ENCODE results near the gene YIF1A. TPM values are rescaled to one million over a fixed set of nuclear protein-coding genes. Genes with fewer than 3 reads are reported as not detected.

The YIF1A gene
- total and polyA plus RNA-seq, 2 donors (not counting 3 experiments of a cell fraction or from before 2014, with no cell fraction given) = 104 to 271 TPM

- CTCF ChIA-PET = interaction anchor here (1.0 to 4.5 kb wide), 2 partner anchors 12 to 87 kb away, joined by 3 to 27 read pairs; no protein-coding TSS in a partner anchor
- POLR2A ChIA-PET = no interaction called here
- no peak overlapping the region for H3K27ac ChIP-seq (ENCODE audit: insufficient read depth, low read depth, low read length)
- no peak for TF ChIP-seq MAX (IDR thresholded peaks at IDR 0.05; ENCODE audit: insufficient read depth, insufficient read length)
- TF ChIP-seq EZH2 (IDR thresholded peaks at IDR 0.05; ENCODE audit: borderline replicate concordance, low read depth, low read length, severe bottlenecking) = no peak
- no peak for TF ChIP-seq FOS (IDR thresholded peaks at IDR 0.05; ENCODE audit: borderline replicate concordance, insufficient read depth, low read length)
- TF ChIP-seq GATA2 (IDR thresholded peaks at IDR 0.05; ENCODE audit: insufficient read depth, insufficient read length, low read depth, low read length) = no peak
- TF ChIP-seq MYC (IDR thresholded peaks at IDR 0.05; ENCODE audit: low read depth, low read length) = no peak
- TF ChIP-seq POLR2AphosphoS5 (IDR thresholded peaks at IDR 0.05; ENCODE audit: insufficient read depth, low read depth, low read length) = no peak
- no peak for TF ChIP-seq POLR2A (IDR thresholded peaks at IDR 0.05; ENCODE audit: low read depth, low read length)
- TF ChIP-seq, protein P1, sequence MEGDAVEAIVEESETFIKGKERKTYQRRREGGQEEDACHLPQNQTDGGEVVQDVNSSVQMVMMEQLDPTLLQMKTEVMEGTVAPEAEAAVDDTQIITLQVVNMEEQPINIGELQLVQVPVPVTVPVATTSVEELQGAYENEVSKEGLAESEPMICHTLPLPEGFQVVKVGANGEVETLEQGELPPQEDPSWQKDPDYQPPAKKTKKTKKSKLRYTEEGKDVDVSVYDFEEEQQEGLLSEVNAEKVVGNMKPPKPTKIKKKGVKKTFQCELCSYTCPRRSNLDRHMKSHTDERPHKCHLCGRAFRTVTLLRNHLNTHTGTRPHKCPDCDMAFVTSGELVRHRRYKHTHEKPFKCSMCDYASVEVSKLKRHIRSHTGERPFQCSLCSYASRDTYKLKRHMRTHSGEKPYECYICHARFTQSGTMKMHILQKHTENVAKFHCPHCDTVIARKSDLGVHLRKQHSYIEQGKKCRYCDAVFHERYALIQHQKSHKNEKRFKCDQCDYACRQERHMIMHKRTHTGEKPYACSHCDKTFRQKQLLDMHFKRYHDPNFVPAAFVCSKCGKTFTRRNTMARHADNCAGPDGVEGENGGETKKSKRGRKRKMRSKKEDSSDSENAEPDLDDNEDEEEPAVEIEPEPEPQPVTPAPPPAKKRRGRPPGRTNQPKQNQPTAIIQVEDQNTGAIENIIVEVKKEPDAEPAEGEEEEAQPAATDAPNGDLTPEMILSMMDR (IDR thresholded peaks at IDR 0.05; ENCODE audit: extremely low read depth in 1 of 2, insufficient read depth in 1 of 2, low read depth in 1 of 2, low read length in 2 of 2) = no peak
- no peak for TF ChIP-seq JUN (IDR thresholded peaks at IDR 0.05; ENCODE audit: borderline replicate concordance, insufficient read depth, insufficient read length, low read depth)
- H3K9me1 ChIP-seq (replicated peaks; ENCODE audit: control insufficient read depth, extremely low read depth, insufficient read depth, low read length) = no peaks in the 10 kb centered on the region
- no TSS peak for BruUV-seq (replicated peaks)
- no peak overlapping the region for H3K4me3 ChIP-seq (replicated peaks in 1 of 3; ENCODE audit: insufficient read depth in 1 of 3, low read depth in 1 of 3, low read length in 3 of 3)
- H3K9ac ChIP-seq (replicated peaks; ENCODE audit: extremely low read depth, insufficient read depth, low read length) = no peak overlapping the region
- no peaks in the 10 kb centered on the region for H3K36me3 ChIP-seq (ENCODE audit: control insufficient read depth in 2 of 2, extremely low read depth in 1 of 2, insufficient read depth in 2 of 2, low read length in 2 of 2)
- no peaks in the 10 kb centered on the region for H3K4me1 ChIP-seq (ENCODE audit: control insufficient read depth, extremely low read depth, insufficient read depth, low read length)
- FAIRE-seq (no peak), DNase-seq (ENCODE audit: low read depth, low spot score) (no peak)
- no peaks in the 10 kb centered on the region for H3K9me3 ChIP-seq (replicated peaks; ENCODE audit: control insufficient read depth, insufficient read depth, low read length)
- intact Hi-C loops (cut with micrococcal nuclease) (no loop called here), dilution Hi-C loops (cut with MboI; ENCODE audit: extremely low pct_ligation_motif_present, low sequenced_read_pairs) (no loop called here)
- no peak overlapping the region for H3K4me2 ChIP-seq (ENCODE audit: insufficient read depth, low read length)
- peaks cover 0 to 2% of the 10 kb centered on the region in 2 experiments for H3K27me3 ChIP-seq (ENCODE audit: control insufficient read depth in 2 of 2, insufficient read depth in 2 of 2, low read length in 2 of 2)
- H4K20me1 ChIP-seq (replicated peaks; ENCODE audit: control insufficient read depth, extremely low read depth, insufficient read depth, low read length) = no peaks in the 10 kb centered on the region
- H2AFZ ChIP-seq (ENCODE audit: low read depth, low read length) = no peak overlapping the region
- H3K79me2 ChIP-seq (ENCODE audit: control insufficient read depth, insufficient read depth, low read length) = no peaks in the 10 kb centered on the region
Measured at GRCh38 chr11:66299186-66299585, 10.2 kb upstream of the YIF1A start.
